LNCaP clone FGC (cell line): ENCODE measurements around the gene ADGRB2.

Source experiments
- DNase-seq: peaks from one replicate; pipeline ENCODE4 v3.0.0-alpha.2; 2011; ENCODE audit warnings: low read depth
- H3K4me3 ChIP-seq: 2 replicates; pipeline ENCODE4 v1.5.1; 2011; ENCODE audit warnings: mild to moderate bottlenecking, low read depth, low read length, control low read depth
- TF ChIP-seq, protein P1 (sequence below): IDR thresholded peaks from 2 replicates; pipeline ENCODE4 v1.5.1; 2012; ENCODE audit warnings: mild to moderate bottlenecking; ENCODE audit not compliant: control insufficient read depth, insufficient read depth; ENCODE audit errors: extremely low read depth

The ADGRB2 gene

DNA sequence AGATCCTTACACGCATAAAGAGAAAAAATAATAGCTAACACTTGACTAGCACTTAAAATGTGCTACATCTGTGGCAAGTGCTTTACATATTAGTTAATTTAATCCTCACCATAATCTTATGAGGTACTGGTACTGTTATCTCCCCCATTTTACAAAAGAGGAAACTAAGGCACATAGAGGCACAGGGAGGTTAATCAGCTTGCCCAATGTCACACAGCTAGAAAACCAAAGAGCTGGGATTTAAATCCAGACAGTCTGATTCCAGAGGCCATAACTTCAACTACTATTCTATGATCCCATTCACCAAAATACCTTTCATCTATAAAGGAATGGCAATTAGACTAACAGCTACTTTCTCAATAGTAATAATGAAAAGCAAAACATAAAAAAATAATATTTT, 40.0 kb upstream of the ADGRB2 start:
- TF ChIP-seq, protein P1, sequence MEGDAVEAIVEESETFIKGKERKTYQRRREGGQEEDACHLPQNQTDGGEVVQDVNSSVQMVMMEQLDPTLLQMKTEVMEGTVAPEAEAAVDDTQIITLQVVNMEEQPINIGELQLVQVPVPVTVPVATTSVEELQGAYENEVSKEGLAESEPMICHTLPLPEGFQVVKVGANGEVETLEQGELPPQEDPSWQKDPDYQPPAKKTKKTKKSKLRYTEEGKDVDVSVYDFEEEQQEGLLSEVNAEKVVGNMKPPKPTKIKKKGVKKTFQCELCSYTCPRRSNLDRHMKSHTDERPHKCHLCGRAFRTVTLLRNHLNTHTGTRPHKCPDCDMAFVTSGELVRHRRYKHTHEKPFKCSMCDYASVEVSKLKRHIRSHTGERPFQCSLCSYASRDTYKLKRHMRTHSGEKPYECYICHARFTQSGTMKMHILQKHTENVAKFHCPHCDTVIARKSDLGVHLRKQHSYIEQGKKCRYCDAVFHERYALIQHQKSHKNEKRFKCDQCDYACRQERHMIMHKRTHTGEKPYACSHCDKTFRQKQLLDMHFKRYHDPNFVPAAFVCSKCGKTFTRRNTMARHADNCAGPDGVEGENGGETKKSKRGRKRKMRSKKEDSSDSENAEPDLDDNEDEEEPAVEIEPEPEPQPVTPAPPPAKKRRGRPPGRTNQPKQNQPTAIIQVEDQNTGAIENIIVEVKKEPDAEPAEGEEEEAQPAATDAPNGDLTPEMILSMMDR = no peak
- no peak overlapping the region for H3K4me3 ChIP-seq
- DNase-seq = no peak

DNA sequence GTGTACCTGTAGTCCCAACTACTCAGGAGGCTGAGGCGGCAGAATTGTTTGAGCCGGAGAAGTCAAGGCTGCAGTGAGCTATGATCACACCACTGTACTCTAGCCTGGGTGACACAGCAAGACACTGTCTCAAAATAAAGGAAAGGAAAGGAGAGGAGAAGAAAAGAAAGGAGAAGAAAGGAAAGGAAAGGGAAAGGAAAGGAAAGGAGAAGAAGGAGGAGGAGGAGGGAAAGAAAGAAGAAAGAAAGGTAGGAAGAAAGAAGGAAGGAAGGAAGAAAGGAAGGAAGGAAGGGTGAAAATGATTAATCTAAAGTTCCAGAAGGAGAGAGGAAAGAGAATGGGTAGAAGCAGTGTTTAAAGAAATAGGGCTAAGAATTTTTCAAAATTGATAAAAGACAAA, 39.5 kb upstream of the ADGRB2 start:
- no peak for DNase-seq
- H3K4me3 ChIP-seq = no peak overlapping the region
- TF ChIP-seq, protein P1 = no peak

DNA sequence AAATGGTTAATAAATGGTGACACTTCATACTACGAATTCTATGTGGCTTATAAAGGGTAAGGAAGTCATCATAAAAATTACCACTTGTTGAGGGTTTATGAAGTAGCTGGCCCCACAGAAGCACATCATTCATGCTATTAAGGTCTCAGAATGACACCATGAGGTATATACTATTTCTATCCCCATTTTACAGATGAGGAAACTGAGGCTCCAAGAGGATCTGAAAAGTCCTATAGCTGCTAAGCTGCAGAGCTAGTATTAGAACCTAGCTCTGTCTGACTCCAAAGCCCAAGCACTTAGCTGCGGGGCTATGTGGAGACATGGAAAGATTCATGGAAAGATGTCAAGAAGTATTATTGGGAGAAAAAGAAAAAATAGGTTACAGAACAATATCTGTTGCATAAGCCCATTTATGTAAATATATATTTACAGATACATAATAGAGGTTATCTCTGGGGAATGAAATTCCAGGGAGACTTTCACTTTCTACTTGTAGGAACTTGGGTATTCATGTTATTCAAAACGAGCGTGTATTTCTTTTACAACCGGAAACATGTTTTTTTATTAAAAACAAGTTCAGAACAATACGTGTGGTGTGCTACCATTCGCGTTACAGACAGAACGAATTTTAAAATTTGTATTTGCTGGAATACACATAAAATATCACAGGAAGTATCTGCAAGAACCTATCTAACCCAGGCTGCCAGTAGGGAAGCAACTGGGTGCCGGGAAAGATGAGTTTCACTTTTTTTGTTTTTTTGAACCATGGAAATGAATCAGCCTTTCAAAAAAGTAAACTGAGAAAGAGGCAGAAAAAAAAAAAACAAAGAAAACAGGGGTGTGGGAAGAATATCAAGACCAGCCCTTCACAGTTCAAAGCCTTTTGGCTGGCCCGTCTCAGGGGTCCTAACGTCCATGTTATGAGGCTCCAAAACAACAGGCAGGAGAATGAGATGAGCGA, 38.3 kb upstream of the ADGRB2 start:
- TF ChIP-seq, protein P1 = no peak
- H3K4me3 ChIP-seq = no peak overlapping the region
- DNase-seq = no peak

DNA sequence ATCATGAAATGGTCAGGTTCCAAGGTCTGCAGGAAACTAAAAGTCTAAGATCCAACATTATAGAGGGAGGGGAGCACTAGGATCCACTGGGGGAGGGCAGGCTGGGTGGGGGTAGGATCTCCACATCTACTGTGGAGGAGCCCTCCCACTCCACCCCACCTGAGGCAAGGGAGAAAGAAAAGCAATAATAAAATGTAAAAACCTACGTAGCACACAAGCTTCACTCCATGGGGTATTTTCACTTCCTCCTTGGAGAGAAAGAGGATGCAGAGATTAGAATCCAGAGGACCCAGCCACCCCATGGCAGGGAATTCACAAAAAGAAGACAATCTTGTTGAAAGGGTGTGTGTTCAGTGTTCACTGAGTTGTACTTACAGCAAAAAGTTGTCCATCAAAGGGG, 37.3 kb upstream of the ADGRB2 start:
- TF ChIP-seq, protein P1 = no peak
- DNase-seq = no peak
- H3K4me3 ChIP-seq = no peak overlapping the region

DNA sequence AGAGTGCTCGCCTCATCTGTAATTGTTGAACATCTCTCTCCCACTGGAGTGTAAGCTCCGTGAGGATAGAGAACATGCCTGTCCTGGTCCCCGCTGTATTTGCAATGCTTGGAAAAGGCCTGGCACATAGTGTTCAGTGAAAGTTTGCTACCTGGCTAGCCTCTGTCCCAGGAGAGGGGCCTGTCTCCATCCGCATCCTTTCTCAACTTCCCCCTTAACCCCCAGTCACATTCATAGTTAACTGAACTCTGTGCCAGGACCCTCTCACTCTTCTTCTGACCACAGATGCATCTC, 36.5 kb upstream of the ADGRB2 start:
- H3K4me3 ChIP-seq = no peak overlapping the region
- DNase-seq = no peak
- TF ChIP-seq, protein P1 = no peak

DNA sequence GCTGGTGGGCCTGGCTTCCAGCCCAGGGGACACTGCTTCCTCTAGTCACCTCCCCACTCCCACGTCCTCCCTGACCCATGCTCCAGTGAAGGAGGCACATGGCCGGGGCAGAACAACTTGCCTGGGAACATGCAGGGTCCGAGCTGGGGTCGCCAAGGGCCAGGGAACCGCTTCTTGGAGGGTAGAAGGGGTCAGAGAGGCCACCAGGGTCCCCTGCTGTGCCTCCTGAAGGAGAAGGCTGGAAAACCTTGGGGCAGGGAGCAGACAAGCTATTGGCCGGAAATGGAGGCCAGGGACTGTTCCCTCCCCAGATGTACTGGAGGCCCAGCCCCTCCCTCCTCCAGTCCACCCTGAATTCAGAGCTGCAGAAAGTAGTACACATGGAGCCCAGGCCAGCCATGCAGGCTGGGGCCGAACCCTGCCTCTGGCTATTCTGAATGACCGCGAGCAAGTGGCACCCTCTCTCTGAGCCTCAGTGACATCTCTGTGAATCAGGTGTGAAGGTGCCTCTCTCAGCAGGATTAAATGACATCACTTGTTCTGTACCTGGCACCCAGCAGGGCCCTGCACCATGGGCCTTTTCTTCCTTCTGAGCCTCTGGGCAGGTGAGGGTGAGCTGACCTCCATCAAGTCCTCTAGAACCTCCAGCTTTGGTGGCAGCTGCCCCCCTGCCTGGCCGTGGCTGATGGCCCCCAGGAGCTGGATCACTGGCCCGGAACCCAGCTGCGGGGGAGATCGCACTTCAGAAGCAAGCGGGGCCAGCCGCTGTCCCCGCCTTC, 35.9 kb upstream of the ADGRB2 start:
- no peak overlapping the region for H3K4me3 ChIP-seq
- DNase-seq = no peak
- TF ChIP-seq, protein P1 = no peak
